Suprapubic skin (tissue), 4 donors: ENCODE measurements around the gene USP17L17. TPM values are rescaled to one million over a fixed set of nuclear protein-coding genes. Genes with fewer than 3 reads are reported as not detected.
"Not testable (repeated sequence)": the region's sequence is repeated elsewhere in the genome, so short reads cannot be mapped to it uniquely, and the experiment has no call there.

Experiments used
- DNase-seq, 2 donors: peaks; one replicate each; pipeline ENCODE4 v3.0.0-alpha.2; 2019; ENCODE audit warnings: low spot score in 2 of 2
- H3K27ac ChIP-seq: fragments of 200-600 bp; sonication (generic); one replicate; pipeline ENCODE4 v1.5.1; 2019
- H3K27me3 ChIP-seq: fragments of 200-600 bp; sonication (generic); one replicate; pipeline ENCODE4 v1.5.1; 2019
- H3K36me3 ChIP-seq: fragments of 200-600 bp; sonication (generic); one replicate; pipeline ENCODE4 v1.5.1; 2019
- H3K4me1 ChIP-seq: fragments of 200-600 bp; sonication (generic); one replicate; pipeline ENCODE4 v1.5.1; 2019
- H3K4me3 ChIP-seq: fragments of 200-600 bp; sonication (generic); one replicate; pipeline ENCODE4 v1.5.1; 2019; ENCODE audit warnings: mild to moderate bottlenecking
- H3K9me3 ChIP-seq: fragments of 200-600 bp; sonication (generic); one replicate; pipeline ENCODE4 v1.5.1; 2019
- WGBS: methylation state at CpG from one replicate; pipeline ENCODE4 v1.1.5; 2018; 5-methylcytosine and 5-hydroxymethylcytosine counted together
- total RNA-seq, 4 donors: library from RNA; depleted of rRNA; stranded (reverse); fragments of >200 nt; gene quantifications; one replicate each; pipeline ENCODE4 v1.1.0, GENCODE V29; 2016

The USP17L17 gene, protein sequence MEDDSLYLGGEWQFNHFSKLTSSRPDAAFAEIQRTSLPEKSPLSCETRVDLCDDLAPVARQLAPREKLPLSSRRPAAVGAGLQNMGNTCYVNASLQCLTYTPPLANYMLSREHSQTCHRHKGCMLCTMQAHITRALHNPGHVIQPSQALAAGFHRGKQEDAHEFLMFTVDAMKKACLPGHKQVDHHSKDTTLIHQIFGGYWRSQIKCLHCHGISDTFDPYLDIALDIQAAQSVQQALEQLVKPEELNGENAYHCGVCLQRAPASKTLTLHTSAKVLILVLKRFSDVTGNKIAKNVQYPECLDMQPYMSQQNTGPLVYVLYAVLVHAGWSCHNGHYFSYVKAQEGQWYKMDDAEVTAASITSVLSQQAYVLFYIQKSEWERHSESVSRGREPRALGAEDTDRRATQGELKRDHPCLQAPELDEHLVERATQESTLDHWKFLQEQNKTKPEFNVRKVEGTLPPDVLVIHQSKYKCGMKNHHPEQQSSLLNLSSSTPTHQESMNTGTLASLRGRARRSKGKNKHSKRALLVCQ
- total RNA-seq = not detected

DNA sequence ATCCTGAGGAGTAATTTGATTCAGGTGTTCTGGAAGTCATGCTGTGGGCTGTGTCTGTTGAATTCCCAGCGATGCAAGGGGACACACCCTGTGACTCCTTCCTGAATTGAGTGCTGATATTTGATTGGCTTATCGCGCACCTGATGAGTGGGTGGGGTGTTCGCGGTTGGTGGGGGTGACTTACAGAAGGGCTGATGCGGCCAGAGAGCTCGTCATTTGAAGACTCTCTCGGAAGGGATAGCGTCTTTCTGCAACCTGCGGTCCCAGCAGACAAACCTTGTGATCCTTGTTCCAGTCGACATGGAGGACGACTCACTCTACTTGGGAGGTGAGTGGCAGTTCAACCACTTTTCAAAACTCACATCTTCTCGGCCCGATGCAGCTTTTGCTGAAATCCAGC is at the start of gene USP17L17:
Gene USP17L17, plus strand, starts transcription at position 301 of the 400 bp plus-strand sequence. Its CDS starts 0 bp downstream, at position 301.
- not testable (repeated sequence) for DNase-seq, H3K4me1 ChIP-seq, H3K27me3 ChIP-seq, H3K9me3 ChIP-seq, H3K4me3 ChIP-seq, H3K27ac ChIP-seq, H3K36me3 ChIP-seq
- WGBS = no CpG with 5 or more reads among the region's 14 CpGs

DNA sequence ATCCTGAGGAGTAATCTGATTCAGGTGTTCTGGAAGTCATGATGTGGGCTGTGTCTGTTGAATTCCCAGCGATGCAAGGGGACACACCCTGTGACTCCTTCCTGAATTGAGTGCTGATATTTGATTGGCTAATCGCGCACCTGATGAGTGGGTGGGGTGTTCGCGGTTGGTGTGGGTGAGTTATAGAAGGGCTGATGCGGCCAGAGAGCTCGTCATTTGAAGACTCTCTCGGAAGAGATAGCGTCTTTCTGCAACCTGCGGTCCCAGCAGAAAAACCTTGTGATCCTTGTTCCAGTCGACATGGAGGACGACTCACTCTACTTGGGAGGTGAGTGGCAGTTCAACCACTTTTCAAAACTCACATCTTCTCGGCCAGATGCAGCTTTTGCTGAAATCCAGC is 33.3 kb upstream of the USP17L17 start, which contains the start of gene USP17L10:
Gene USP17L10, plus strand, starts transcription at position 301 of the 400 bp plus-strand sequence. Its CDS starts 0 bp downstream, at position 301.
- H3K27ac ChIP-seq, H3K4me3 ChIP-seq, DNase-seq, H3K36me3 ChIP-seq, H3K27me3 ChIP-seq, H3K4me1 ChIP-seq, H3K9me3 ChIP-seq: not testable (repeated sequence)
- no CpG with 5 or more reads among the region's 13 CpGs for WGBS

- WGBS = 77% methylated on average over 10 of the region's 14 CpGs
- H3K36me3 ChIP-seq, H3K27ac ChIP-seq, H3K4me1 ChIP-seq, H3K27me3 ChIP-seq, H3K4me3 ChIP-seq, H3K9me3 ChIP-seq: not testable (repeated sequence)
- DNase-seq = peak in 1 of 2 donors; percentile 60
Measured at GRCh38 chr4:9214701-9215100, 29.0 kb upstream of the USP17L17 start.

- not testable (repeated sequence) for H3K4me1 ChIP-seq, H3K36me3 ChIP-seq, DNase-seq, H3K9me3 ChIP-seq, H3K27ac ChIP-seq, H3K27me3 ChIP-seq, H3K4me3 ChIP-seq
- WGBS = no CpG with 5 or more reads among the region's 14 CpGs
Measured at GRCh38 chr4:9215105-9215504, 28.6 kb upstream of the USP17L17 start, which contains the start of gene USP17L11. TSS of gene USP17L11 (plus strand) at chr4:9215405. CDS start at chr4:9215405, 0 bp downstream.

DNA sequence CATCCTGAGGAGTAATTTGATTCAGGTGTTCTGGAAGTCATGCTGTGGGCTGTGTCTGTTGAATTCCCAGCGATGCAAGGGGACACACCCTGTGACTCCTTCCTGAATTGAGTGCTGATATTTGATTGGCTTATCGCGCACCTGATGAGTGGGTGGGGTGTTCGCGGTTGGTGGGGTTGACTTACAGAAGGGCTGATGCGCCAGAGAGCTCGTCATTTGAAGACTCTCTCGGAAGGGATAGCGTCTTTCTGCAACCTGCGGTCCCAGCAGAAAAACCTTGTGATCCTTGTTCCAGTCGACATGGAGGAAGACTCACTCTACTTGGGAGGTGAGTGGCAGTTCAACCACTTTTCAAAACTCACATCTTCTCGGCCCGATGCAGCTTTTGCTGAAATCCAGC is 23.8 kb upstream of the USP17L17 start, which contains the start of gene USP17L12:
Gene USP17L12, plus strand, starts transcription at position 301 of the 400 bp plus-strand sequence. Its CDS starts 0 bp downstream, at position 301.
- not testable (repeated sequence) for H3K36me3 ChIP-seq, H3K27ac ChIP-seq, H3K27me3 ChIP-seq, H3K9me3 ChIP-seq, DNase-seq, H3K4me1 ChIP-seq, H3K4me3 ChIP-seq
- no CpG with 5 or more reads among the region's 13 CpGs for WGBS

DNA sequence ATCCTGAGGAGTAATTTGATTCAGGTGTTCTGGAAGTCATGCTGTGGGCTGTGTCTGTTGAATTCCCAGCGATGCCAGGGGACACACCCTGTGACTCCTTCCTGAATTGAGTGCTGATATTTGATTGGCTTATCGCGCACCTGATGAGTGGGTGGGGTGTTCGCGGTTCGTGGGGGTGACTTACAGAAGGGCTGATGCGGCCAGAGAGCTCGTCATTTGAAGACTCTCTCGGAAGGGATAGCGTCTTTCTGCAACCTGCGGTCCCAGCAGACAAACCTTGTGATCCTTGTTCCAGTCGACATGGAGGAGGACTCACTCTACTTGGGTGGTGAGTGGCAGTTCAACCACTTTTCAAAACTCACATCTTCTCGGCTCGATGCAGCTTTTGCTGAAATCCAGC is 19.1 kb upstream of the USP17L17 start, which contains the start of gene USP17L13:
Gene USP17L13, plus strand, starts transcription at position 301 of the 400 bp plus-strand sequence. Its CDS starts 0 bp downstream, at position 301.
- H3K36me3 ChIP-seq, H3K27ac ChIP-seq, H3K27me3 ChIP-seq, H3K4me3 ChIP-seq, H3K4me1 ChIP-seq, H3K9me3 ChIP-seq, DNase-seq: not testable (repeated sequence)
- no CpG with 5 or more reads among the region's 14 CpGs for WGBS

DNA sequence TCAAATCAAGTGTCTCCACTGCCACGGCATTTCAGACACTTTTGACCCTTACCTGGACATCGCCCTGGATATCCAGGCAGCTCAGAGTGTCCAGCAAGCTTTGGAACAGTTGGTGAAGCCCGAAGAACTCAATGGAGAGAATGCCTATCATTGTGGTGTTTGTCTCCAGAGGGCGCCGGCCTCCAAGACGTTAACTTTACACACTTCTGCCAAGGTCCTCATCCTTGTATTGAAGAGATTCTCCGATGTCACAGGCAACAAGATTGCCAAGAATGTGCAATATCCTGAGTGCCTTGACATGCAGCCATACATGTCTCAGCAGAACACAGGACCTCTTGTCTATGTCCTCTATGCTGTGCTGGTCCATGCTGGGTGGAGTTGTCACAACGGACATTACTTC is 13.4 kb upstream of the USP17L17 start:
- H3K27ac ChIP-seq, H3K36me3 ChIP-seq, H3K9me3 ChIP-seq, H3K4me1 ChIP-seq, H3K4me3 ChIP-seq, H3K27me3 ChIP-seq: not testable (repeated sequence)
- peak in 1 of 2 donors; percentile 60 for DNase-seq
- WGBS = 100% methylated on average over 4 of the region's 8 CpGs

DNA sequence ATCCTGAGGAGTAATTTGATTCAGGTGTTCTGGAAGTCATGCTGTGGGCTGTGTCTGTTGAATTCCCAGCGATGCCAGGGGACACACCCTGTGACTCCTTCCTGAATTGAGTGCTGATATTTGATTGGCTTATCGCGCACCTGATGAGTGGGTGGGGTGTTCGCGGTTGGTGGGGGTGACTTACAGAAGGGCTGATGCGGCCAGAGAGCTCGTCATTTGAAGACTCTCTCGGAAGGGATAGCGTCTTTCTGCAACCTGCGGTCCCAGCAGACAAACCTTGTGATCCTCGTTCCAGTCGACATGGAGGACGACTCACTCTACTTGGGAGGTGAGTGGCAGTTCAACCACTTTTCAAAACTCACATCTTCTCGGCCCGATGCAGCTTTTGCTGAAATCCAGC is 9.6 kb upstream of the USP17L17 start, which contains the start of gene USP17L15:
Gene USP17L15, plus strand, starts transcription at position 301 of the 400 bp plus-strand sequence. Its CDS starts 0 bp downstream, at position 301.
- no CpG with 5 or more reads among the region's 15 CpGs for WGBS
- H3K27ac ChIP-seq, H3K4me3 ChIP-seq, H3K27me3 ChIP-seq, H3K36me3 ChIP-seq, H3K9me3 ChIP-seq, DNase-seq, H3K4me1 ChIP-seq: not testable (repeated sequence)

DNA sequence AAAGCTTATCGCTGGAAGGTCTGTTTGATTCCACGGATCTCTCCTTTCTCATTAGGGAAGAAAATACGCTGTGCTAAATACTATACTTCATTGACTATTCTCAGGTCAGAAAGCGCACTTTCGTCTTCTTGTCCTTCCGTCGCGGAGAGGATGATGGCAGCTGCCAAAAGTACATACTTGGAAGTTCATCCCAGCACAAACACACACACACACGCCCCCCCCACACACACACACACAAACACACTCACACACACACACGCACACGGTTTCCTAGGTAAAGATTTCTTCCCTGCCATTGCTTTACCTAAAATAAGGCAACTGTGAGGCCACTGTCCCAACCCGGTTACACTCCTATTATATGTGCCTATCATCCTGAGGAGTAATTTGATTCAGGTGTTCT is 5.2 kb upstream of the USP17L17 start:
- not testable (repeated sequence) for H3K36me3 ChIP-seq, H3K4me3 ChIP-seq, H3K27ac ChIP-seq, H3K27me3 ChIP-seq, H3K4me1 ChIP-seq, H3K9me3 ChIP-seq
- peak; percentile 10 to 78 for DNase-seq
- no CpG with 5 or more reads among the region's 12 CpGs for WGBS

DNA sequence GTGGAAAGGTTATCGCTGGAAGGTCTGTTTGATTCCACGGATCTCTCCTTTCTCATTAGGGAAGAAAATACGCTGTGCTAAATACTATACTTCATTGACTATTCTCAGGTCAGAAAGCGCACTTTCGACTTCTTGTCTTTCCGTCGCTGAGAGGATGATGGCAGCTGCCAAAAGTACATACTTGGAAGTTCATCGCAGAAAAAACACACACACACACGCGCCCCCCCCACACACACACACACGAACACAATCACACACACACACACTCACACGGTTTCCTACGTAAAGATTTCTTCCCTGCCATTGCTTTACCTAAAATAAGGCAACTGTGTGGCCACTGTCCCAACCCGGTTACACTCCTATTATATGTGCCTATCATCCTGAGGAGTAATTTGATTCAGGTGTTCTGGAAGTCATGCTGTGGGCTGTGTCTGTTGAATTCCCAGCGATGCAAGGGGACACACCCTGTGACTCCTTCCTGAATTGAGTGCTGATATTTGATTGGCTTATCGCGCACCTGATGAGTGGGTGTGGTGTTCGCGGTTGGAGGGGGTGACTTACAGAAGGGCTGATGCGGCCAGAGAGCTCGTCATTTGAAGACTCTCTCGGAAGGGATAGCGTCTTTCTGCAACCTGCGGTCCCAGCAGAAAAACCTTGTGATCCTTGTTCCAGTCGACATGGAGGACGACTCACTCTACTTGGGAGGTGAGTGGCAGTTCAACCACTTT is 4.4 kb downstream of the USP17L17 start, which contains the start of gene USP17L18:
Gene USP17L18, plus strand, starts transcription at position 678 of the 728 bp plus-strand sequence. Its CDS starts 0 bp downstream, at position 678.
- WGBS = 91% methylated on average over 10 of the region's 26 CpGs
- H3K27ac ChIP-seq, H3K9me3 ChIP-seq, H3K36me3 ChIP-seq, H3K27me3 ChIP-seq, H3K4me1 ChIP-seq, H3K4me3 ChIP-seq: not testable (repeated sequence)
- DNase-seq = peak; percentile 64 to 91

- not testable (repeated sequence) for H3K27ac ChIP-seq, H3K27me3 ChIP-seq, H3K9me3 ChIP-seq, H3K4me3 ChIP-seq, DNase-seq, H3K36me3 ChIP-seq, H3K4me1 ChIP-seq
- no CpG with 5 or more reads among the region's 13 CpGs for WGBS
Measured at GRCh38 chr4:9253078-9253477, 9.4 kb downstream of the USP17L17 start, which contains the start of gene USP17L19. TSS of gene USP17L19 (plus strand) at chr4:9253378. CDS start at chr4:9253378, 0 bp downstream.

- DNase-seq = not testable (repeated sequence)
Measured at GRCh38 chr4:9257824-9258223, 14.1 kb downstream of the USP17L17 start, which contains the start of gene USP17L20. TSS of gene USP17L20 (plus strand) at chr4:9258124. CDS start at chr4:9258124, 0 bp downstream.

GRCh38 chr4:9262572-9262971 is 18.9 kb downstream of the USP17L17 start, which contains the start of gene USP17L21:
TSS of gene USP17L21 (plus strand) at chr4:9262872. CDS start at chr4:9262872, 0 bp downstream.
- not testable (repeated sequence) for H3K36me3 ChIP-seq, H3K4me1 ChIP-seq, H3K9me3 ChIP-seq, H3K27ac ChIP-seq, H3K27me3 ChIP-seq, H3K4me3 ChIP-seq, DNase-seq
- no CpG with 5 or more reads among the region's 13 CpGs for WGBS

More at GRCh38 chr4:9257824-9258223, 14.1 kb downstream of the USP17L17 start, which contains the start of gene USP17L20:
- not testable (repeated sequence) for H3K27me3 ChIP-seq, H3K27ac ChIP-seq, H3K36me3 ChIP-seq, H3K4me1 ChIP-seq, H3K4me3 ChIP-seq, H3K9me3 ChIP-seq
- whole genome bisulfite sequencing = no CpG with 5 or more reads among the region's 15 CpGs
